C4-2B (cell line): Measurements from ENCODE around the gene IRAK4.
"Not testable (repeated sequence)": the region's sequence is repeated elsewhere in the genome, so short reads cannot be mapped to it uniquely, and the experiment has no call there.

Experiments used
- H3K27ac ChIP-seq: fragments of 450-650 bp; 2 replicates; pipeline ENCODE4 v1.5.1; 2017
- CTCF ChIP-seq: fragments of 450-650 bp; conservative IDR thresholded peaks from 2 replicates; pipeline ENCODE4 v1.5.1; 2017; ENCODE audit warnings: mild to moderate bottlenecking
- ZFX ChIP-seq: fragments of 450-650 bp; IDR thresholded peaks from 2 replicates; pipeline ENCODE4 v1.6.1; 2017

The IRAK4 gene

GRCh38 chr12:43750814-43751213, 7.9 kb upstream of the IRAK4 start:
- TF ChIP-seq ZFX (no peak), CTCF (no peak)
- no peak overlapping the region for H3K27ac ChIP-seq

- not testable (repeated sequence) for H3K27ac ChIP-seq
Observed at GRCh38 chr12:43751360-43751759, 7.4 kb upstream of the IRAK4 start.

GRCh38 chr12:43754015-43754414, 4.7 kb upstream of the IRAK4 start:
- no peak for TF ChIP-seq CTCF
- no peak for TF ChIP-seq ZFX
- no peak overlapping the region for H3K27ac ChIP-seq

- no peak for TF ChIP-seq ZFX
- TF ChIP-seq CTCF, result no peak
- peak overlapping the region; percentile 78 for H3K27ac ChIP-seq
Observed at GRCh38 chr12:43758247-43758727, 464 bp upstream of the IRAK4 start.

- TF ChIP-seq ZFX (no peak), CTCF (no peak)
- H3K27ac ChIP-seq, result no peak overlapping the region
Observed at GRCh38 chr12:43760396-43760795, 1.6 kb downstream of the IRAK4 start.

- TF ChIP-seq CTCF, result no peak
- no peak for TF ChIP-seq ZFX
- H3K27ac ChIP-seq, result no peak overlapping the region
Observed at GRCh38 chr12:43761500-43761899, 2.7 kb downstream of the IRAK4 start.

- H3K27ac ChIP-seq, result no peak overlapping the region
- no peak for TF ChIP-seq CTCF
Observed at GRCh38 chr12:43762596-43762995, 3.8 kb downstream of the IRAK4 start.

- H3K27ac ChIP-seq, result no peak overlapping the region
- TF ChIP-seq CTCF, result no peak
- no peak for TF ChIP-seq ZFX
Observed at GRCh38 chr12:43763769-43764168, 5.0 kb downstream of the IRAK4 start.
